ENCODE results near the gene KCNK7.
"Not testable (repeated sequence)": the region's sequence is repeated elsewhere in the genome, so short reads cannot be mapped to it uniquely, and the experiment has no call there.

Gene KCNK7

GRCh38 chr11:65571420-65571819 lies 24.2 kb downstream of the KCNK7 start:
- no peak for DNase-seq

- DNase-seq = peak; percentile 97 to 98
Measured at GRCh38 chr11:65569973-65570918, 25.4 kb downstream of the KCNK7 start, which contains the start of gene ZNRD2. TSS of gene ZNRD2 (plus strand) at chr11:65570477. CDS start at chr11:65570492, 15 bp downstream.

DNA sequence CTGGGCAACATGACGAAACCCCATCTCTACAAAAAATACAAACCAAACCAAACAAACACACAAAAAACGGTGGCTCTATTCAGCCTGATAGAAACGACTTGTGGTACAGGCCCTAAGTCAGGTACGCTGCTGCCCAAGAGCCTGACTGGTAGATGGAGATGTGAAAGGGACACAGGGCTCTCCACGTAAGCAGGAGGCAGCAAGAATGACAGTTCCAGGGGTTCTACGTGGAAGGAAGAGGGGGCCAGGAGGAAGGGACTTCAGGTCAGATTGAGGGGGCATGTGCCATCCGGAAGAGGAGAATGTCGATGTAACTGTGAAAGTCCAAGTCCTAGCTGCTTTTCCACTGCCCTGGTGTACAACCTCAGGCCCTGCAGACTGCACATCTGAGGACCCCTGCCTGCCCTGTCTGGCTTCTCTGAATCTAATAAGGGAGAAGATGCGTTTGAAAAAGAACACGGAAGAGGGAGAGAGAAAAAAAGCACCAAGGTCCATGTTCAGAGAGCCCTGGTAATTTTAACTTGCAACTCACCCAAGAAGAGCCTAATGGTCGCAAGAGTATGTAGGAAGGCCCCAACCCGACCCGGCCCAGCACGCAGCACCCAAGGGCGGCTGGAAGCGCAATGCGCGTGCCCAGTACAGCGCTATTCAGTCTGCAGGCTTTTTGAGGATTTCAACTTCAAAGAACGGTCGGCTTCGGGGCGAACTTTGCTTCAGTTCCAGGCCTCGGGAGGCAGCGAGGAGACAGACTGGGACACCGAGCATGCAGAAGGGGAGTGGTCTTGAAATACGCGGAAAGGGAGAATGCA lies 26.2 kb downstream of the KCNK7 start:
- DNase-seq = no peak

DNA sequence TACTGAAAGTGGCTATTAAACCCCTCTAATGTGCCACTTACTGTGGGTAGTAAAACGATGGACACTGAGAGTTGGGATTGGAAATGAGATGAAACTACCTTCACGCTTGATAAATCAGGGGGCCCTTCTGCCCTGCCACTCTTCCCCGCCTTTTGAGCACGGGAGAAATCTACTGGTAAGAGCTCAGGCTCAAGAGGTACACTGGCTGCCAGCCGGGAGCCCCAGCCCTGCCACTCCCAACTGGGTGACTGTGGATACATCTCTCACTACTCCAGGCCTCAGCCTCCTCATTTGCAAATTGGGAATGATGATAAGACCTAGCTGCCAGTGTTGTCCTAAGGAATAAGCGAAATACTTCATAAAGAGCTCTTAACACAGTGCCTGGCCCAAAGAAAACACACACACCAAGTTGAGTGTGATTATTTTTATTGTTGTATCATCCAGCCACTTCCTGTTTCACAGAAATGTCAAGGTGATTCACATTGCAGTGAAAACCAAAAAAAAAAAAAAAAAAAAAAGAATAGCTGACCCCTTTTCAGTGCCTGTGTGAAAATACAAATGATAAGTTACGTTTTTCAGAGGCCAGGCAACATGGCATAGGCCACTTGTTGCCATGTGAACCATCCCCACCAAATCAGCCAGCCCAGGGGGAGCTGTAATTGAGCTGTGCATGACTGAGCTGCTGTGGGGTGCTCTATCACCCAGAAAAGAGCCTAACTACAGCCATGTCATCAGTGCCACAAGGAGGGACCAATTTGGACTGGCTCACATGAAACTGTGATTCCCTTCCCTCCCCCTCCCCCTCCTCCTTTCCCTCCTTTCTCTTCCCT lies 29.8 kb downstream of the KCNK7 start:
- no peak for DNase-seq

GRCh38 chr11:65564879-65565559 lies 30.6 kb downstream of the KCNK7 start:
- DNase-seq = not testable (repeated sequence)

- peak in 1 of 2 donors; percentile 60 for DNase-seq
Measured at GRCh38 chr11:65563601-65564000, 32.0 kb downstream of the KCNK7 start.

- DNase-seq = no peak
Measured at GRCh38 chr11:65562788-65563187, 32.8 kb downstream of the KCNK7 start.

DNA sequence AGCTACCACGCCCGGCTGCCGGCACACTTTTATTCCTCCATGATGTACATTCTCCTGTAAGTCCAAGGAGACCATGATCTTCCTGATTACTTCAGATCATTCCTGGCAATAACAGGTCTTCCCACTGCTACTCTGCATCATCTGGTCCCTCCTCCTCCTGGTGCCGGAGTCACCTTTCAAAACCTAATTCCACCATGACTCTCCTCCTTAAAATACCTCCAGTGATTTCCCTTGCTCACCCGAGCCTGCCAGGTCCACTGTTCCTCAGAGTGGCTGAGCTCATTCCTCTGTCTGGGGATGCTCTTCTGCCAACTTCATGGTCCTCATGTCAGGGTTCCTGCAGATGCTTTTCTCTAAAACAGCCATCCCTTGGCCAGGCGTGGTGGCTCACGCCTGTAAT lies 33.6 kb downstream of the KCNK7 start:
- no peak for DNase-seq

DNA sequence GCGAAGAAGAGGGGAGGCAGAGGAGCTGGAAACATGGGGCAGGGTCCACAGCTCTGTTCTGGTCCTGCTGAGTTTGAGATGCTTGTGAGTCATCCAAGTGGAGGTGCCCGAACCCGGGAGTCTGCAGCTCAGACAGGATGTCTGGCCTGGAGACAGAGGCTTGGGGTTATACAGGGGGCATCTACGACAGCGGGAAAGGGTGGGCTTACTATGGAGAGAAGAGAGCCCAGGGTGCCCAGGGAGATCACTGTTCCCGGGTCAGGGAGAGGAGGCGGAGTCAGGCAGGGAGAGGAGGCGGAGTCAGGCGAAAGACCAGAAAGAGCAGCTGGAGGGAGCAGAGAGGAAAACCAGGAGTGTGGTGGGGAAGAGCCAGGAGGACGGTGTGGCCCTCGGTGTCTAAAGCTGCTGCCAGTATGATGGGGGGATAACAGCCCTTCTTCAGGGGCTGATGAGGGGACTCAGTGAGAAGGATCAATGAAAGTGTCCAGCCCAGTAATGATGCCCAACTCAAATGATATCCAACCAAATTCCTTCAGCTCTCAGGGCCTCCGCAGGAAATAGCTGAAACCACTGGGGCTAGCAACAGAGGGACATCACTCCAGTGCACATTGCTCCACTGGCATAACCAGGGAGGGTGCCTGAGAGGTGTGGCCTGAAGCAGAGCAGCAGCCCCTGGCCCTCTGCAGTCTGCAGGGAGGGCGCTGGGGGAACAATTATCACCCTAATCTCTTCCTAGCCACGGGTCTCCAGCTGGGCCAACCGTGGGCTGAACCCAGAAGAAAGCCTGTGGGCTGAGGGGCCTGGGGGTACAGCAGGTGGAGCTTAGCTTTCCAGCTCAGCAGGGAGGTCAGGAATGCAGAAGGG lies 34.8 kb downstream of the KCNK7 start:
- no peak for DNase-seq

DNA sequence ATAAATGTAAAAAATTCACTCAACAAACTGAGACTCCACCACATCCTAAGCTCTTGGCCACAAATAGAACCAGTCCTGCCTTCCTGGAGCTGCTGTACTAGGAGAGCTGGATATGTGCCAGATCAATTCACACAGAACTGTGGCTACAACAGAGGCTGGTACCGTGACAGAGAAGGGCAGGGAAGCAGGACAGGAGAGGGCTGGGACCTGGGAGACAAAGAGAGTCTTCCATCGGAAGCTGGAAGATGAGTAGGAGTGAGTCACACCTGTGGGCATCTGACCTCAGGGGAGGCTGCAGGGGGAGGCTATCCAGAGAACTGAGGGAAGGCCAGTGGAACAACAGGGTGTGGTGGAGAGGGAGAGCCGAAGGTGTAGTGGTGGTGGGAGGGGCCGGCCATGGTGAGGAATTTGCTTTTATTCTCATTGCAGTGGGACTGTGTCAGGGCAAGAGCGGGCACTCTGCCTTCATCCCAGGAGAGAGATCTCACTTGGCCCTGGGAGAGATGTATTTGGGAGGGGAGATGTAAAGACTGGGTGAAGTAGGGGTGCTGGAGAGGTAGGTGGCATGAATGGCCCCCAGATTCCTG lies 35.6 kb downstream of the KCNK7 start:
- no peak for DNase-seq

- no peak for DNase-seq
Measured at GRCh38 chr11:65559535-65559934, 36.1 kb downstream of the KCNK7 start.

- DNase-seq = no peak
Measured at GRCh38 chr11:65558930-65559509, 36.6 kb downstream of the KCNK7 start.

DNA sequence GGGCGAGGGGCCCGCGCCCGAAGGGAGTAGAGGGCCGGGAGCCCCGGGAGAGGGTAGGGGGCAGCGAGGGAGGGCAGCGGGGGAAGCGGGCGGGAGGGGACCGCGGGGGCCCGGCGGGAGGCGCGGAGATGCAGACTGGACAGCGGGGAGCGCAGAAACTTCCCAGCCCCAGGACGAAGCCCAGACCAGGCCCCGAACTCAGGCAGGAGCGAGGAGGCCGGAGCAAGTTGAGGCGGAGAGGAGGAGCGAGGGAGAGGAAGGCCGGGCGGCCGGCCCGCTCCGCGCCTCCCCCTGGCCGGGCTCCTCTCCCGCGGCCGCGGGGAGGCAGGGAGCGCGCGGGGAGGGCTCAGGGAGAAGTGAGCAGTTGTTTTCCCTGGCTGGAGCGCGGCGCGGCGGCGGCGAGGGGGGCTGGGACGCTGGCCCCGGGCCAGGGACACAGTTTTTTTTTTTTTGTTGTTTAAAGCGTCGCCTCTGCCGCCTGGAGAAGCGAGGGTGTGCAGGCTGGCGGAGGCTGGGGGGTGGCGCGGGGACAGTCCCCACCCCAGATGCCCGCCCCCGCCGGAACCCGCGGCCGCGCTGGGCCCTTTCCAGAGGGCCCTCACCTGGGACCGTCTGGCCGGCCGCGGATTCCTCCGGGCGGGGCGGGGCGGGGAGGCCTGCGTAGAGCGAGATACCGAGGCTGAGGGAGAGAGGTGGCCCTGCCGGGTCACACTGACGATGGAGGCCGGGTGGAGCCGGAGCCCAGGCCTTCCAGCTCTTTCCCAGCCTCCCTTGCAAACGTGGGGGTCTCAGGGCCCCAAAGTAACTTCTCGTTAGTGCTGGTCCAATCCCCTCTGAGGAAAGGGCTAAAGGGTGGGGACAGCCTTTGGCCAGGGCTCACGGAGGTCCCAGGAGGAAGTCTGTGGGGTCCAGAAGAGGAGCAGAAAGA lies 37.3 kb downstream of the KCNK7 start, which contains the start of gene LTBP3:
LTBP3 (minus strand) TSS at position 358 of the 928 bp plus-strand sequence. CDS start 400 bp downstream, outside the sequence.
- peak in 1 of 2 donors; percentile 40 for DNase-seq

- DNase-seq = no peak
Measured at GRCh38 chr11:65557280-65558001, 38.2 kb downstream of the KCNK7 start.

DNA sequence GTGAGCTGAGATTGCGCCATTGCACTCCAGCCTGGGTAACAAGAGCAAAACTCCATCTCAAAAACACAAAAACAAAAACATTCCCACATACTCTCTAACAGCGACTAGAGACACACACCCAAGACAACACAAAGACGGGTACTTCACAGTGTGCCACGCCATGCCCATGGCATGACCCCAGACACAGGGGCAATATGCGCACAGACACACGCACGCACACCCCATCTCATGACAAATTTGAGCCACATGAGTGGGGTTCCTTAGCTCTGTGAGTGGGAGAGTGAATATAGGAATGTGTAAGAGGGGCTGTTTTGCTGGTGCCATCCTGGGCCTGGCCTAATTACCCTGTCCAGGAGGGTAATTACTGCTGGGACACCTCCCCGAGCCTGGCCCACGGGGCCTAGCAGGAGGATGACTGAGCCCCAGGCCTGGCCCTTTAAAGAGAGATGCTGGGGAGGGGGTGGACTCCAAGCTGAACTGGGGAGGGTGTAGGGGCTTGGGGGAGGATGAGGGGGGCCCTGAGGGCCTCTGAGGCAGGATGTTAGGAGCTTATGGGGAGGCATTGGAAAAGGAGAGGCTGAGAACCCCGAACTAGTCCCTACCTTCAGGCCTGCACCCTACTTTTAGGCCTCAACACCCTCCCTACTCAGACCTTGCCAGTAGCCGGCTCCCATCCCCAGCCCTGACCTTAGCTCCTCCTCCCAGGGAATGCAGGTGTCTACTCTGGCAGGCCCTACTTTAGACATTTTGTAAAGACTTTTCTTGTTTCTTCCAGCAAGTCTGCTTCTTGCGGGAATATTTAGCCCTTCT lies 38.9 kb downstream of the KCNK7 start:
- DNase-seq = no peak

DNA sequence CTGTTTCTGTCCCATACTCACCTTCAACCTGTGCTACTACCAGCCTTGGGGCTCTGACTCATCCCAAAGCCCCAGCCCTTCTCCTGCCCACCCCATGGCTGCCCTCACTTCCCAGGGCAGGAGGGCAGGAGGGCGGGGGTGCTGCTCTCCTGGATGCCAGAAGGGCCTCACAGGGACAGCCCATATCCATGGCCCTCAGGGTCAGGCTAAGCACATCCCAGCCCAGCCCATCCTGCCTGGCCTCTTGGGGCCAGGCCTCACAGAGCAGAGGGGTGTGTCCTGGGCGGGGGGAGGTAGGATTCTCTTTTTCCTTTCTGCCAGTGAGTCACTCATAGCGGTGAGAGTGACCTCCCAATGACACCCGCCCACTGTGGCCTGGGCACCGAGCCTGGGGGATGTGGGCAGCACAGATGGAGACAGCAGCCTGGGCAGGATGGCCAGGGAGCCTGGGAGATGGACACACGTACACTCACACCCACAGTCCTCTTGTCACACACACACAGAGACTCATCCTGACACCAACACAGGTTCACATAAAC lies 39.8 kb downstream of the KCNK7 start:
- DNase-seq = peak; percentile 40 to 43

- DNase-seq = no peak
Measured at GRCh38 chr11:65554842-65555430, 40.7 kb downstream of the KCNK7 start.

Measured in inflammatory macrophage treated with lipopolysaccharide for 1 hour (primary cell).